ENCODE results near the gene MED9. TPM values are rescaled to one million over a fixed set of nuclear protein-coding genes. Genes with fewer than 3 reads are reported as not detected.

The MED9 gene
- total and polyA plus RNA-seq, 2 of the 8 experiments (the other 6 are each of a cell fraction or from before 2014, with no cell fraction given), result 15.8 to 19.7 TPM

- ChIA-PET CTCF (ENCODE audit: partially characterized antibody) (interaction anchor here (0.9 to 6.9 kb wide), 9 partner anchors 10 to 171 kb away, joined by 3 to 35 read pairs (median 5); no protein-coding TSS in a partner anchor), POLR2A (ENCODE audit: partially characterized antibody) (interaction anchor here (2.0 kb wide), 1 partner anchor 32 kb away, joined by 9 read pairs; the partner anchor contains the start of gene RASD1)
- Histone ChIP-seq H4K91ac (replicated peaks; ENCODE audit: insufficient read length, low read length) (no peak overlapping the region), H3K56ac (replicated peaks; ENCODE audit: insufficient read length, low read depth, low read length) (no peak overlapping the region), H2BK15ac (ENCODE audit: low read length) (no peak overlapping the region), H3K27me3 (replicated peaks in 1 of 4; ENCODE audit: control insufficient read depth in 3 of 4, extremely low read depth in 1 of 4, insufficient read depth in 3 of 4, low read length in 3 of 4) (no peaks in the 10 kb centered on the region), H3K18ac (ENCODE audit: extremely low read depth, low read length) (no peak overlapping the region), H3K4me2 (ENCODE audit: insufficient read depth in 1 of 2, low read depth in 2 of 2, low read length in 2 of 2) (no peak overlapping the region), H3K27ac (ENCODE audit: low read depth, low read length) (no peak overlapping the region), H3K79me1 (ENCODE audit: low read depth, low read length) (no peaks in the 10 kb centered on the region; the same call in 1 of the 2 replicates), H4K5ac (ENCODE audit: insufficient read length, low read depth, low read length) (no peak overlapping the region), H3K4me3 (ENCODE audit: extremely low read depth in 1 of 4, insufficient read depth in 2 of 4, low read depth in 3 of 4, low read length in 4 of 4) (no peak overlapping the region), H3K79me2 (ENCODE audit: control insufficient read depth in 1 of 2, insufficient read depth in 2 of 2, low read length in 2 of 2) (no peaks in the 10 kb centered on the region), H2BK5ac (ENCODE audit: low read depth, low read length) (no peak overlapping the region; the same call in 1 of the 2 replicates), H3K14ac (ENCODE audit: insufficient read length) (no peak overlapping the region), H4K20me1 (replicated peaks in 1 of 2; ENCODE audit: control insufficient read depth in 1 of 2, insufficient read depth in 2 of 2, low read length in 2 of 2) (no peaks in the 10 kb centered on the region), H3K23ac (ENCODE audit: insufficient read length) (no peak overlapping the region), H3K4ac (replicated peaks; ENCODE audit: insufficient read length, low read depth, low read length) (no peak overlapping the region), H3K4me1 (replicated peaks in 1 of 4; ENCODE audit: control insufficient read depth in 3 of 4, insufficient read depth in 4 of 4, low read length in 3 of 4) (peaks cover 0 to 9% (median 5%) of the 10 kb centered on the region in 4 experiments; a peak in 6 of 7 replicates), H3K9ac (replicated peaks in 1 of 4; ENCODE audit: extremely low read depth in 1 of 4, low read depth in 3 of 4, low read length in 3 of 4) (no peak overlapping the region), H3K9me3 (ENCODE audit: insufficient read depth in 2 of 2, low read depth in 1 of 2, low read length in 1 of 2) (0 out of 4 replicates have a peak, but pooled peaks cover 0 to 2% of the 10 kb centered on the region in 2 experiments), H3K36me3 (ENCODE audit: control insufficient read depth in 2 of 4, insufficient read depth in 4 of 4, low read length in 3 of 4) (no peaks in the 10 kb centered on the region), H2BK20ac (ENCODE audit: low read length) (no peak overlapping the region), H3K23me2 (ENCODE audit: low read depth, low read length) (no peaks in the 10 kb centered on the region), H2AFZ (ENCODE audit: low read length) (no peak overlapping the region), H2AK5ac (ENCODE audit: low read depth, low read length) (no peak overlapping the region), H4K8ac (ENCODE audit: extremely low read depth, insufficient read depth, low read length) (no peak overlapping the region), H2BK12ac (ENCODE audit: low read depth, low read length) (0 out of 2 replicates have a peak overlapping the region, but pooled peaks have one; percentile 55), H2BK120ac (replicated peaks; ENCODE audit: low read depth, low read length) (no peak overlapping the region)
- DNase-seq (ENCODE audit: low read depth in 1 of 2, low spot score in 2 of 2) (no peak), FAIRE-seq (no peak)
- 89% methylated on average over 13 of the region's 17 CpGs; no CpG with 5 or more reads in 1 of the 2 experiments for WGBS, 2 experiments (ENCODE audit: extremely low coverage in 1 of 2, insufficient coverage in 1 of 2, insufficient read length in 1 of 2, insufficient replicate concordance in 2 of 2, low coverage in 1 of 2, low lambda C conversion rate in 2 of 2, missing lambda C conversion rate in 1 of 2)
- no peak for TF ChIP-seq TAF7 (optimal IDR thresholded peaks at IDR 0.05; ENCODE audit: borderline replicate concordance, low read depth, low read length)
- no peak for TF ChIP-seq POLR2A (IDR thresholded peaks at IDR 0.05; ENCODE audit: control extremely low read depth in 1 of 2, low read depth in 2 of 2, low read length in 2 of 2)
- TF ChIP-seq RBBP5 (IDR thresholded peaks at IDR 0.05; ENCODE audit: borderline replicate concordance, low read depth, low read length), result no peak
- TF ChIP-seq ATF2 (IDR thresholded peaks at IDR 0.05; ENCODE audit: low read length), result no peak
- no peak for TF ChIP-seq CHD2 (IDR thresholded peaks at IDR 0.05; ENCODE audit: low read length)
- TF ChIP-seq HDAC2 (IDR thresholded peaks at IDR 0.05; ENCODE audit: borderline replicate concordance in 1 of 2, low read depth in 2 of 2, low read length in 2 of 2), result no peak
- TF ChIP-seq SP1 (IDR thresholded peaks at IDR 0.05; ENCODE audit: low read depth, low read length), result no peak
- no peak for TF ChIP-seq BRCA1 (IDR thresholded peaks at IDR 0.05; ENCODE audit: low read depth, low read length)
- no peak for TF ChIP-seq CTCF (IDR thresholded peaks at IDR 0.05; ENCODE audit: control extremely low read depth in 1 of 3, insufficient read depth in 1 of 3, low read depth in 1 of 3, low read length in 3 of 3)
These were observed 51.2 kb downstream of the MED9 start for GRCh38 chr17:17527956-17528500.
